RKO (cell line): ENCODE measurements around the gene GMPPA.
A peak's percentile ranks its signal among the peaks of the same experiment; 100 is the strongest.

Experiments used
- DNase-seq: peaks from one replicate; pipeline ENCODE4 v3.0.0-alpha.2; 2016; ENCODE audit warnings: low spot score

GMPPA gene

GRCh38 chr2:219539926-219540678 is 41.4 kb downstream of the GMPPA start:
- DNase-seq, result no peak

DNA sequence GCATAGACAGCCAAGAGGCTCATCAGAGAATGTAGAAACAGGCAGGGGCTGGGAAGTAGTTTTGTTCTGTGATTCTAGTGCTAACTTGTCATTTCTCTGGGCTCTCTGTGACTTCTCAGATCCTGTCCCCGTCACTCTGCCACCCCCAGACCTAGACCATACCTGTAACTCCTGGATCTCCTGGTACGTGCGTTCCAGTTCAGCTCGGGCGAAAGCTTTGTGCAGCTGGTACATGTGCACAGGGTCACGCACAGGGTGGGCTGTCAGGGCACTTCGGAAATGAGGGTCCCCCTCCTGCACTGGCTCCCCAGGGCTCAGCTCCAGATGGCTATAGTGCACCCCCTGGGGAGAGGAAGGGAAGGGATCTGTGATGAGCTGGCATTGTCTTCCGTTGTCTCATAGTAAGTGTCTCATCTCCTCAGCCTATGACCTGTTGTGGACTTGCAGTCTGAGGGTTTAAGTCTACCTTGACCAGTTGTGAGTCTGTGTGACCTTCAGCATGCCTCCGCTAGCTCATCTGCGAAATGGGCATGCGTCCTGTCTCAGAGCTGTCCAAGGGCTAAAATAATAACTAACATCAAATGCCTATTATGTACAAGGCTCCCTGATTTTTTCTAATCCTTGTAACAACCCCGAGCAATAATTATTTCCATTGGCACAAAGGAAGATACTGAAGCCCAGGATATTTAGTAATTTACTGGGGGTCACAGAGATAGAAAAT is 42.3 kb downstream of the GMPPA start:
- DNase-seq, result peak; percentile 12

- DNase-seq, result peak; percentile 77
Measured at GRCh38 chr2:219541611-219542180, 43.0 kb downstream of the GMPPA start.

DNA sequence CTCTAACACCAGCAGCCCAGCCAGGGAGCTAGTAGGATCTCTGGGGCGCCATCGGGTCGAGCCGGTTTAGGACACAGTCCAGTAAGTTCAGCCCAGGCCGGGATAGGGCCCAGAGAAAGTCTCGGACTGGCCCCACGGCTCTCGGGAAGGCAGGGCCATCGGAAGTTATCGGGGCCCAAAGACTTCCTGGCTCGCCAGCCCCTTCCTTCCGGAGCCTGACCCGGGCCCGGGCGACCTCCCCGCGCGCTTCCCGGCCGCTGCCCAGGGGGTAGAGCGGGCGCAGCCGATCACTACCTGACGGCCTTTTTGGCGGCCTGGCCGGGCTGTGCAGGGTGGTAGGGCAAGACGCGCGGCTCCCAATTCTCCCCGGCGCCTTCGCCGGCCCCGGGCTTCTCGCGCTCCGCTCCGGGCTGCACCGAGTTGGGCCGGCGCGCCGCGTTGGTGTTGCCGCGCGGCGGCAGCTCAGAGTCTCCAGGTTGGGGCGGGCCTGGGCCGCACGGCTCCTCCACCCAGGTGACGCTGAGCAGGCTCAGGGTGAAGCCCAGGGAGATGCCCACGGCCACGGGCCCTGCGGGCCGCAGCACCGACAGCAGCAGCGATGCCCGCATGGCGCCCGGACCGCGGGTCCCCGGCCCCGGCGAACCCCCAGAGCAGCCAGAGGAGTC is 44.4 kb downstream of the GMPPA start:
- peak; percentile 62 for DNase-seq

GRCh38 chr2:219543596-219544358 is 45.1 kb downstream of the GMPPA start, which contains the start of the genes CHPF and TMEM198:
Gene CHPF (minus strand): TSS chr2:219543809. CDS start chr2:219543538, 271 bp downstream.
Gene TMEM198 (plus strand): TSS chr2:219544028. CDS start chr2:219544728, 700 bp downstream.
- peak; percentile 97 for DNase-seq

- no peak for DNase-seq
Measured at GRCh38 chr2:219544567-219544966, 45.9 kb downstream of the GMPPA start.

- no peak for DNase-seq
Measured at GRCh38 chr2:219545295-219545942, 46.7 kb downstream of the GMPPA start.

DNA sequence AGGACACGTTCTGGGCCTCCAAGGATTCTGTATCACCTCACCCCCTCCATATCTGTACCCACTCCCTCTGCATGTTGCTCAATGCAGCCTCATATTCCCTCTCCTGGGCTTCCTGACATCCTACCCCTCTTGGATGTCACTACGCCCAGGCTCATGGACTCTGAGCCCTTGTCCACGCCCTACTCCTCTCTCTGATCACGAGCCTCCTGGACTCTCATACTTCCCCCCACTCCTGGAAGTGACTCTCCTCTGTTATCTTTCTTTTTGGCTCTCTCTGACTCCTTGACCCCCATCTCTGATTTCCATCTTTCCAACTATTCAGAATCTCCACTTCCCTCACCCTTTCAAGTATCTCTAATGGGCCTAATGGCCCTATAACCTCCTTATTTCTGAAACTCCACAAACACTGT is 47.3 kb downstream of the GMPPA start:
- no peak for DNase-seq

DNA sequence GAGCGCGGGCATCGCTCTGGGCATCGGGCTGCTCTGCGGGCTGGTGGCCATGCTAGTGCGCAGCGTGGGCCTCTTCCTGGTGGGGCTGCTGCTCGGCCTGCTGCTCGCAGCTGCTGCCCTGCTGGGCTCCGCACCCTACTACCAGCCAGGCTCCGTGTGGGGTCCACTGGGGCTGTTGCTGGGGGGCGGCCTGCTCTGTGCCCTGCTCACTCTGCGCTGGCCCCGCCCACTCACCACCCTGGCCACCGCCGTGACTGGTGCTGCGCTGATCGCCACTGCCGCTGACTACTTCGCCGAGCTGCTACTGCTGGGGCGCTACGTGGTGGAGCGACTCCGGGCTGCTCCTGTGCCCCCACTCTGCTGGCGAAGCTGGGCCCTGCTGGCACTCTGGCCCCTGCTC is 48.9 kb downstream of the GMPPA start:
- no peak for DNase-seq

- no peak for DNase-seq
Measured at GRCh38 chr2:219548990-219549389, 50.3 kb downstream of the GMPPA start.

DNA sequence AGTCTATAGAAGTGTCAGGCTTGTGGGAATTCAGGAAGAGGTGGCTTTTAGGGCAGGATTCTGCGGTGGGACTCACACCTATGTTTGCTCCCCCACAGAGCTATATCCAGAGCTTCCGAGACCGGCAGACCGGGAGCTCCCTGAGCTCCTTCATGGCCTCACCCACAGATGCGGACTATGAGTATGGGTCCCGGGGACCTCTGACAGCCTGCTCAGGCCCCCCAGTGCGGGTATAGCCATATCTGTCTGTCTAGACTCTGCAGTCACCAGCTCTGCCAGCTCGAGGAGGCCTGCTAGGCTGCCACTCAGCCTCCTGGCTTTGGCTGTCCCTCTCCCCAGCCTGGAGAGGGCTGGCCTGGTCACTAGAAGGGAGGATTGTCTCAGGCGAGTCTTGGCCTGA is 50.9 kb downstream of the GMPPA start:
- DNase-seq, result no peak

- DNase-seq, result no peak
Measured at GRCh38 chr2:219551441-219552381, 53.0 kb downstream of the GMPPA start.

GRCh38 chr2:219552382-219553167 is 53.9 kb downstream of the GMPPA start:
- no peak for DNase-seq

- DNase-seq, result no peak
Measured at GRCh38 chr2:219553168-219553417, 54.4 kb downstream of the GMPPA start.

DNA sequence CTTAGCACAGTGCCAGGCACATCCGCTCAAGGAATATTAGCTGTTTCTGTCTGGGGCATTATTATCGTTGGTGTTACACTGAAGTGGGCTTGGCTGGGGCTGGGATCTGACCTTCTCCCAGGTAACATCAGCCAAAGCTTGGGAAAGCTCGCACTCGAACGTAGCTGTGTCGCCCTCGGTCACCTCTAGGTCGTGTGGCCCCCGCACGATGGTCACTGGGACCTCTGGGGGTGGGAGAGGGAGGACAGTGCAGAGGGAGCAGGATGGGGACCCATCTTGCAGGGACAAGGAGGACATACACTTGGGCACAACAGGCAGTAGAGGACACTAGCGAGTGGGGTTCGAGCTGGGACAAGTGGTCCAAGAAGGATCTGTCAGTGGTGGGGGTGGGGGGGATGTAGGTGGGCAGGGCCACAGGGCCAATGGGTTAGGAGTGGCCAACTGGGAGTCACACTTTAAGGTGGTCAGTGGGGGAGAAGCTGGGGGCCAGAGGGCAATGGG is 54.8 kb downstream of the GMPPA start:
- DNase-seq, result no peak

GRCh38 chr2:219554350-219554749 is 55.7 kb downstream of the GMPPA start:
- DNase-seq, result no peak

- DNase-seq, result no peak
Measured at GRCh38 chr2:219555956-219556355, 57.3 kb downstream of the GMPPA start.

DNA sequence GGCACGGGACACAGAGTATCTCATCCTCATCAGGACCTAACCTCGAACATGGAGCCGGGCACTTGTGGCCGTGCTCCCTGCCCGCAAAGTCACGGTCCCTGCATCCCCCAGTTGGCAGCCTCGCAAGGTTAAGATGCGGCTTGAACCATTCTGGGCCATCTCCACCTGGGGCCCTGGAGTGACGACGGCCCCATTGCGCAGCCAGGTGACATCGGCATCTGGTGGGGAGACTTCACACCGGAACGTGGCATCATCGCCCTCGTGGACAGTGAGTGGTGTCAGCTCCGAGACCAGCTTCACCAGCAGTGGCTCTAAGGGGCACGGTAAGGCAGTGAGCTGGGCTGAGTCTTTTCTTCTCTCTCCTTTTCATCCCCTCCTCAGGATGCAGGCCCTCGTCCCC is 57.7 kb downstream of the GMPPA start:
- DNase-seq, result no peak
